ENCODE measurements around the gene FRG2C.
"Not testable (repeated sequence)": the region's sequence is repeated elsewhere in the genome, so short reads cannot be mapped to it uniquely, and the experiment has no call there.

Gene FRG2C

GRCh38 chr3:75664028-75664427 is at the start of gene FRG2C:
Gene FRG2C, plus strand, starts transcription at chr3:75664328. Its CDS starts 52 bp downstream, at chr3:75664380.
- not testable (repeated sequence) for DNase-seq (ENCODE audit: extremely low read depth, insufficient read length); H3K36me3 ChIP-seq (ENCODE audit: control insufficient read depth, insufficient read depth, low read length); H3K4me3 ChIP-seq (replicated peaks; ENCODE audit: low read depth, low read length); H3K27me3 ChIP-seq (replicated peaks; ENCODE audit: control insufficient read depth, insufficient read depth, low read length)

GRCh38 chr3:75618666-75619305 is 45.3 kb upstream of the FRG2C start:
- DNase-seq (ENCODE audit: extremely low read depth, insufficient read length); H3K36me3 ChIP-seq (ENCODE audit: control insufficient read depth, insufficient read depth, low read length); H3K4me3 ChIP-seq (replicated peaks; ENCODE audit: low read depth, low read length); H3K27me3 ChIP-seq (replicated peaks; ENCODE audit: control insufficient read depth, insufficient read depth, low read length): not testable (repeated sequence)

- not testable (repeated sequence) for H3K36me3 ChIP-seq (ENCODE audit: control insufficient read depth, insufficient read depth, low read length); H3K27me3 ChIP-seq (replicated peaks; ENCODE audit: control insufficient read depth, insufficient read depth, low read length); H3K4me3 ChIP-seq (replicated peaks; ENCODE audit: low read depth, low read length); DNase-seq (ENCODE audit: extremely low read depth, insufficient read length)
Observed at GRCh38 chr3:75619481-75620031, 44.6 kb upstream of the FRG2C start.

- not testable (repeated sequence) for H3K4me3 ChIP-seq (replicated peaks; ENCODE audit: low read depth, low read length); DNase-seq (ENCODE audit: extremely low read depth, insufficient read length); H3K27me3 ChIP-seq (replicated peaks; ENCODE audit: control insufficient read depth, insufficient read depth, low read length)
Observed at GRCh38 chr3:75621772-75622171, 42.4 kb upstream of the FRG2C start.

GRCh38 chr3:75623656-75624055 is 40.5 kb upstream of the FRG2C start:
- H3K36me3 ChIP-seq (ENCODE audit: control insufficient read depth, insufficient read depth, low read length); DNase-seq (ENCODE audit: extremely low read depth, insufficient read length); H3K27me3 ChIP-seq (replicated peaks; ENCODE audit: control insufficient read depth, insufficient read depth, low read length); H3K4me3 ChIP-seq (replicated peaks; ENCODE audit: low read depth, low read length): not testable (repeated sequence)

More at GRCh38 chr3:75621772-75622171, 42.4 kb upstream of the FRG2C start:
- H3K36me3 ChIP-seq (ENCODE audit: control insufficient read depth, insufficient read depth, low read length): not testable (repeated sequence)

- not testable (repeated sequence) for H3K36me3 ChIP-seq (ENCODE audit: control insufficient read depth, insufficient read depth, low read length)
Observed at GRCh38 chr3:75630887-75631535, 33.1 kb upstream of the FRG2C start.

GRCh38 chr3:75631541-75631940 is 32.6 kb upstream of the FRG2C start:
- Histone ChIP-seq H3K36me3 (ENCODE audit: control insufficient read depth, insufficient read depth, low read length) (no peaks in the 10 kb centered on the region), H3K27me3 (replicated peaks; ENCODE audit: control insufficient read depth, insufficient read depth, low read length) (no peaks in the 10 kb centered on the region), H3K4me3 (replicated peaks; ENCODE audit: low read depth, low read length) (no peak overlapping the region)
- no peak for DNase-seq (ENCODE audit: extremely low read depth, insufficient read length)
- no peak for TF ChIP-seq CTCF (IDR thresholded peaks at IDR 0.05; ENCODE audit: insufficient read depth, low read length, poor library complexity, severe bottlenecking)

More at GRCh38 chr3:75630887-75631535, 33.1 kb upstream of the FRG2C start:
- not testable (repeated sequence) for DNase-seq (ENCODE audit: extremely low read depth, insufficient read length); H3K4me3 ChIP-seq (replicated peaks; ENCODE audit: low read depth, low read length); H3K27me3 ChIP-seq (replicated peaks; ENCODE audit: control insufficient read depth, insufficient read depth, low read length)

- DNase-seq (ENCODE audit: extremely low read depth, insufficient read length); H3K36me3 ChIP-seq (ENCODE audit: control insufficient read depth, insufficient read depth, low read length); H3K4me3 ChIP-seq (replicated peaks; ENCODE audit: low read depth, low read length); H3K27me3 ChIP-seq (replicated peaks; ENCODE audit: control insufficient read depth, insufficient read depth, low read length): not testable (repeated sequence)
Observed at GRCh38 chr3:75638947-75639346, 25.2 kb upstream of the FRG2C start.

- not testable (repeated sequence) for H3K27me3 ChIP-seq (replicated peaks; ENCODE audit: control insufficient read depth, insufficient read depth, low read length); H3K36me3 ChIP-seq (ENCODE audit: control insufficient read depth, insufficient read depth, low read length)
- DNase-seq (ENCODE audit: extremely low read depth, insufficient read length): peak; percentile 9
- peak overlapping the region; percentile 51 for H3K4me3 ChIP-seq (replicated peaks; ENCODE audit: low read depth, low read length)
Observed at GRCh38 chr3:75641107-75641517, 23.0 kb upstream of the FRG2C start.
